Panc1 (cell line): ENCODE data around the gene THRB.

ENCODE experiments used
- TF ChIP-seq, protein P1 (sequence below): fragments of 450-650 bp; IDR thresholded peaks from 2 replicates; pipeline ENCODE4 v1.5.1; 2017; ENCODE audit warnings: mild to moderate bottlenecking
- TF ChIP-seq, protein P2 (sequence below), 2 experiments: IDR thresholded peaks; 2 replicates each; pipeline ENCODE4 v1.6.1; 2011 to 2012; ENCODE audit warnings: low read depth in 2 of 2, control low read depth in 1 of 2, low read length in 1 of 2, mild to moderate bottlenecking in 1 of 2, moderate library complexity in 1 of 2; ENCODE audit not compliant: insufficient read depth in 1 of 2

DNA sequence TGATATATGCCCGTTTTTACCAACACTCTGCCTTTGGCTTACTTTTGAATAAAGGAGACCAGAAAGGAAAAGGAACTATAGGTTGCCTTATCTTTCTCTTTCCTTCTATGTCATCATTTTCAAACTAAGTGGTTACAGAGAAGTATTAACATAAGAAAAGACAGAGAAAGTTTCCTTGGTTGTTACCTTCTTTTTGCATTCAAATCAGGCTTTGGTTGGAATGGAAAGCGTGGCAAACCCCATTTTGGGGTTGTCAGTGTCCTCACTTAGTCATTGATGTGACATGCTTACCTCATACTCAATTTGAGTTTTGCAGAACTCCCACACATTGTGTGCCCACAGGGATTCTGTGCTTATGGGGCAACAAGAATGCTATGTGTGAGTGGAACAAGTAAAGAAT is 3.7 kb upstream of the THRB start:
- TF ChIP-seq, protein P1, sequence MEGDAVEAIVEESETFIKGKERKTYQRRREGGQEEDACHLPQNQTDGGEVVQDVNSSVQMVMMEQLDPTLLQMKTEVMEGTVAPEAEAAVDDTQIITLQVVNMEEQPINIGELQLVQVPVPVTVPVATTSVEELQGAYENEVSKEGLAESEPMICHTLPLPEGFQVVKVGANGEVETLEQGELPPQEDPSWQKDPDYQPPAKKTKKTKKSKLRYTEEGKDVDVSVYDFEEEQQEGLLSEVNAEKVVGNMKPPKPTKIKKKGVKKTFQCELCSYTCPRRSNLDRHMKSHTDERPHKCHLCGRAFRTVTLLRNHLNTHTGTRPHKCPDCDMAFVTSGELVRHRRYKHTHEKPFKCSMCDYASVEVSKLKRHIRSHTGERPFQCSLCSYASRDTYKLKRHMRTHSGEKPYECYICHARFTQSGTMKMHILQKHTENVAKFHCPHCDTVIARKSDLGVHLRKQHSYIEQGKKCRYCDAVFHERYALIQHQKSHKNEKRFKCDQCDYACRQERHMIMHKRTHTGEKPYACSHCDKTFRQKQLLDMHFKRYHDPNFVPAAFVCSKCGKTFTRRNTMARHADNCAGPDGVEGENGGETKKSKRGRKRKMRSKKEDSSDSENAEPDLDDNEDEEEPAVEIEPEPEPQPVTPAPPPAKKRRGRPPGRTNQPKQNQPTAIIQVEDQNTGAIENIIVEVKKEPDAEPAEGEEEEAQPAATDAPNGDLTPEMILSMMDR: no peak
- TF ChIP-seq, protein P2, sequence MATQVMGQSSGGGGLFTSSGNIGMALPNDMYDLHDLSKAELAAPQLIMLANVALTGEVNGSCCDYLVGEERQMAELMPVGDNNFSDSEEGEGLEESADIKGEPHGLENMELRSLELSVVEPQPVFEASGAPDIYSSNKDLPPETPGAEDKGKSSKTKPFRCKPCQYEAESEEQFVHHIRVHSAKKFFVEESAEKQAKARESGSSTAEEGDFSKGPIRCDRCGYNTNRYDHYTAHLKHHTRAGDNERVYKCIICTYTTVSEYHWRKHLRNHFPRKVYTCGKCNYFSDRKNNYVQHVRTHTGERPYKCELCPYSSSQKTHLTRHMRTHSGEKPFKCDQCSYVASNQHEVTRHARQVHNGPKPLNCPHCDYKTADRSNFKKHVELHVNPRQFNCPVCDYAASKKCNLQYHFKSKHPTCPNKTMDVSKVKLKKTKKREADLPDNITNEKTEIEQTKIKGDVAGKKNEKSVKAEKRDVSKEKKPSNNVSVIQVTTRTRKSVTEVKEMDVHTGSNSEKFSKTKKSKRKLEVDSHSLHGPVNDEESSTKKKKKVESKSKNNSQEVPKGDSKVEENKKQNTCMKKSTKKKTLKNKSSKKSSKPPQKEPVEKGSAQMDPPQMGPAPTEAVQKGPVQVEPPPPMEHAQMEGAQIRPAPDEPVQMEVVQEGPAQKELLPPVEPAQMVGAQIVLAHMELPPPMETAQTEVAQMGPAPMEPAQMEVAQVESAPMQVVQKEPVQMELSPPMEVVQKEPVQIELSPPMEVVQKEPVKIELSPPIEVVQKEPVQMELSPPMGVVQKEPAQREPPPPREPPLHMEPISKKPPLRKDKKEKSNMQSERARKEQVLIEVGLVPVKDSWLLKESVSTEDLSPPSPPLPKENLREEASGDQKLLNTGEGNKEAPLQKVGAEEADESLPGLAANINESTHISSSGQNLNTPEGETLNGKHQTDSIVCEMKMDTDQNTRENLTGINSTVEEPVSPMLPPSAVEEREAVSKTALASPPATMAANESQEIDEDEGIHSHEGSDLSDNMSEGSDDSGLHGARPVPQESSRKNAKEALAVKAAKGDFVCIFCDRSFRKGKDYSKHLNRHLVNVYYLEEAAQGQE (IDR thresholded peaks at IDR 0.05; ENCODE audit: insufficient read depth in 1 of 2, low read depth in 2 of 2, low read length in 1 of 2): no peak
